H9 (cell line): ENCODE measurements around the gene IFNW1. TPM values are rescaled to one million over a fixed set of nuclear protein-coding genes. Genes with fewer than 3 reads are reported as not detected.

Source experiments
- DNase-seq: peaks from one replicate; pipeline ENCODE4 v3.0.0-alpha.2; 2017
- H2AFZ ChIP-seq: one replicate; pipeline ENCODE4 v1.6.1; 2013; ENCODE audit warnings: mild to moderate bottlenecking, low read length, control low read depth, moderate library complexity
- H2AK5ac ChIP-seq: 2 replicates; pipeline ENCODE4 v1.6.1; 2013; ENCODE audit warnings: low read length, control low read depth, mixed read lengths; ENCODE audit not compliant: insufficient read length
- H2BK120ac ChIP-seq: one replicate; pipeline ENCODE4 v1.6.1; 2013; ENCODE audit warnings: low read depth, mild to moderate bottlenecking, low read length, control low read depth, inconsistent platforms; ENCODE audit not compliant: poor library complexity, severe bottlenecking
- H2BK12ac ChIP-seq: 2 replicates; pipeline ENCODE4 v1.6.1; 2013; ENCODE audit warnings: low read length, control low read depth, mixed read lengths, low read depth; ENCODE audit not compliant: insufficient read length
- H2BK15ac ChIP-seq: 2 replicates; pipeline ENCODE4 v1.6.1; 2013; ENCODE audit warnings: low read depth, low read length, control low read depth
- H2BK20ac ChIP-seq: one replicate; pipeline ENCODE4 v1.6.1; 2013; ENCODE audit warnings: low read depth, mild to moderate bottlenecking, low read length, control low read depth, inconsistent platforms; ENCODE audit not compliant: poor library complexity, severe bottlenecking
- H2BK5ac ChIP-seq: 2 replicates; pipeline ENCODE4 v1.6.1; 2013; ENCODE audit warnings: low read length, control low read depth, mixed read lengths; ENCODE audit not compliant: insufficient read length
- H3K14ac ChIP-seq: 2 replicates; pipeline ENCODE4 v1.6.1; 2013; ENCODE audit warnings: low read length, control low read depth; ENCODE audit not compliant: insufficient read depth
- H3K18ac ChIP-seq: 2 replicates; pipeline ENCODE4 v1.6.1; 2013; ENCODE audit warnings: low read depth, mild to moderate bottlenecking, mixed read lengths, low read length, control low read depth; ENCODE audit not compliant: insufficient read length
- H3K23ac ChIP-seq: 2 replicates; pipeline ENCODE4 v1.6.1; 2013; ENCODE audit warnings: low read length, control low read depth, mixed read lengths, low read depth; ENCODE audit not compliant: insufficient read length
- H3K23me2 ChIP-seq: 2 replicates; pipeline ENCODE4 v1.6.1; 2013; ENCODE audit warnings: low read depth, mild to moderate bottlenecking, mixed read lengths, low read length, control low read depth; ENCODE audit not compliant: insufficient read length, poor library complexity, severe bottlenecking
- H3K27ac ChIP-seq: 2 replicates; pipeline ENCODE4 v1.5.1; 2013; ENCODE audit warnings: low read length, control low read depth, mixed read lengths, low read depth; ENCODE audit not compliant: insufficient read length
- H3K27me3 ChIP-seq: 2 replicates; pipeline ENCODE4 v1.6.1; 2013; ENCODE audit warnings: low read length, control low read depth, inconsistent platforms; ENCODE audit not compliant: insufficient read depth
- H3K4ac ChIP-seq: 2 replicates; pipeline ENCODE4 v1.6.1; 2013; ENCODE audit warnings: low read depth, mild to moderate bottlenecking, control low read depth, inconsistent platforms, low read length, moderate library complexity
- H3K4me1 ChIP-seq: 2 replicates; pipeline ENCODE4 v1.6.1; 2013; ENCODE audit warnings: low read length, control low read depth, inconsistent platforms; ENCODE audit not compliant: insufficient read depth
- H3K4me2 ChIP-seq: 2 replicates; pipeline ENCODE4 v1.6.1; 2013; ENCODE audit warnings: low read length, control low read depth, mixed read lengths; ENCODE audit not compliant: insufficient read length, insufficient read depth
- H3K56ac ChIP-seq: 2 replicates; pipeline ENCODE4 v1.6.1; 2013; ENCODE audit warnings: low read depth, mild to moderate bottlenecking, mixed read lengths, low read length, control low read depth; ENCODE audit not compliant: insufficient read length
- H3K79me1 ChIP-seq: 2 replicates; pipeline ENCODE4 v1.6.1; 2013; ENCODE audit warnings: low read depth, mild to moderate bottlenecking, moderate library complexity, low read length, control low read depth, inconsistent platforms; ENCODE audit not compliant: insufficient read depth, poor library complexity, severe bottlenecking
- H3K79me2 ChIP-seq: 2 replicates; pipeline ENCODE4 v1.6.1; 2013; ENCODE audit warnings: low read length, control low read depth, inconsistent platforms; ENCODE audit not compliant: insufficient read depth
- H3K9ac ChIP-seq: 2 replicates; pipeline ENCODE4 v1.6.1; 2013; ENCODE audit warnings: low read length, control low read depth, mixed read lengths; ENCODE audit not compliant: insufficient read length; ENCODE audit errors: extremely low read depth
- H3K9me3 ChIP-seq: one replicate; pipeline ENCODE4 v1.6.1; 2013; ENCODE audit warnings: low read depth, low read length, inconsistent platforms; ENCODE audit not compliant: control insufficient read depth
- H3T11ph ChIP-seq: one replicate; pipeline ENCODE4 v1.6.1; 2013; ENCODE audit warnings: mild to moderate bottlenecking, low read length, control low read depth, inconsistent platforms
- H4K20me1 ChIP-seq: one replicate; pipeline ENCODE4 v1.6.1; 2013; ENCODE audit not compliant: control insufficient read depth, insufficient read length, insufficient read depth
- H4K5ac ChIP-seq: 2 replicates; pipeline ENCODE4 v1.6.1; 2013; ENCODE audit warnings: low read depth, mild to moderate bottlenecking, mixed read lengths, low read length, control low read depth; ENCODE audit not compliant: insufficient read length
- H4K8ac ChIP-seq: replicated peaks from 2 replicates; pipeline ENCODE4 v1.6.1; 2013; ENCODE audit warnings: low read length, control low read depth, mixed read lengths, low read depth; ENCODE audit not compliant: insufficient read length
- H4K91ac ChIP-seq: 2 replicates; pipeline ENCODE4 v1.6.1; 2013; ENCODE audit warnings: low read depth, mild to moderate bottlenecking, moderate library complexity, mixed read lengths, low read length, control low read depth; ENCODE audit not compliant: insufficient read length
- H3K27ac Mint-ChIP-seq, 3 experiments: 2 replicates in 2 of 3; 3 replicates in 1 of 3; pipeline ENCODE4 v1.8.0; 2020 to 2021; ENCODE audit warnings: mixed read lengths in 3 of 3, mild to moderate bottlenecking in 1 of 3, moderate library complexity in 1 of 3
- H3K27me3 Mint-ChIP-seq: 2 replicates; pipeline ENCODE4 v1.8.0; 2021; ENCODE audit warnings: low read depth, mild to moderate bottlenecking, moderate library complexity, mixed read lengths
- H3K36me3 Mint-ChIP-seq, 3 experiments: 2 replicates in 2 of 3; 3 replicates in 1 of 3; pipeline ENCODE4 v1.8.0; 2020 to 2021; ENCODE audit warnings: low read depth in 3 of 3, mixed read lengths in 3 of 3; ENCODE audit not compliant: insufficient read depth in 1 of 3
- H3K4me1 Mint-ChIP-seq, 2 experiments: 2 replicates each; pipeline ENCODE4 v1.8.0; 2020; ENCODE audit warnings: mixed read lengths in 2 of 2
- H3K4me3 Mint-ChIP-seq, 2 experiments: 2 replicates in 1 of 2; 3 replicates in 1 of 2; pipeline ENCODE4 v1.8.0; 2020 to 2021; ENCODE audit warnings: mild to moderate bottlenecking in 2 of 2, mixed read lengths in 2 of 2, moderate library complexity in 1 of 2
- H3K9me3 Mint-ChIP-seq, 2 experiments: 2 replicates in 1 of 2; 3 replicates in 1 of 2; pipeline ENCODE4 v1.8.0; 2020; ENCODE audit warnings: mild to moderate bottlenecking in 2 of 2, mixed read lengths in 2 of 2, moderate library complexity in 1 of 2
- WGBS: extraction: QIAGEN DNeasy Blood & Tissue Kit; methylation state at CpG from one replicate; pipeline ENCODE4 v1.1.7; 2013; ENCODE audit warnings: missing lambda C conversion rate, low lambda C conversion rate, mixed read lengths; ENCODE audit not compliant: insufficient read length; ENCODE audit errors: extremely low coverage; 5-methylcytosine and 5-hydroxymethylcytosine counted together
- total RNA-seq: library from RNA; stranded (reverse); gene quantifications from 2 replicates; pipeline ENCODE4 v1.2.1, GENCODE V29; 2021
- TF ChIP-seq, protein P1 (sequence below): fragments of 200-600 bp; sonication (generic); conservative IDR thresholded peaks from 3 replicates; pipeline ENCODE4 v1.8.0; 2021; ENCODE audit warnings: antibody characterized with exemption, mild to moderate bottlenecking

IFNW1 gene
- total RNA-seq, 1 experiment from 2014 or later, result not detected

DNA sequence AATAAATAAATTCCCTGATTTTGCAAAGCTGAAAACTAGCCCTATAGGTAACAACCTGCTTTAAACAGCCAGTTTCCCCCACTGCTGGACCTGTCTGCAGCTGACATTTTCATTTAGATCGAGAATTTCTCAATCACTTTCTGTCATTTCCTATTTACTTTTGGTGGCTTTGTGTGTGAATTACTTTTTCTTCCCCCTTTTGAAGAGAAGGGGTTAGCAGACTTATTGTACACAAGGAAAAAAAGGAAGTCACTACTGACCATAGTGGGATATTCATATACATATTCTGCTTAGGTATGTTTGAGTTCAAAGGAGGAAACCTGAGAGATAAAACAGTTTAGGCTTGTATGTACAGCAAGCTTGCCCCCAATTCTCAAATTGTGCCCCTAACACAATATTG, 36.8 kb downstream of the IFNW1 start:
- Histone ChIP-seq H3K4me1 (no peaks in the 10 kb centered on the region; the same call in 1 of the 2 replicates), H3K79me1 (no peaks in the 10 kb centered on the region), H3K23me2 (no peaks in the 10 kb centered on the region), H3K18ac (no peak overlapping the region), H3K79me2 (no peaks in the 10 kb centered on the region), H2BK12ac (no peak overlapping the region), H2BK5ac (no peak overlapping the region), H4K5ac (no peak overlapping the region), H3T11ph (no peak overlapping the region), H3K23ac (no peak overlapping the region), H4K20me1 (no peaks in the 10 kb centered on the region), H4K8ac (no peak overlapping the region), H2BK120ac (no peak overlapping the region), H2AK5ac (no peak overlapping the region), H3K56ac (no peak overlapping the region), H3K9me3 (no peaks in the 10 kb centered on the region), H3K4me2 (no peak overlapping the region), H3K14ac (no peak overlapping the region), H3K9ac (no peak overlapping the region), H3K27ac (no peak overlapping the region), H4K91ac (no peak overlapping the region), H2AFZ (no peak overlapping the region), H2BK15ac (no peak overlapping the region), H3K27me3 (no peaks in the 10 kb centered on the region), H3K4ac (no peak overlapping the region), H2BK20ac (no peak overlapping the region)
- Mint-ChIP-seq H3K36me3 (no peaks in the 10 kb centered on the region), H3K9me3 (no peaks in the 10 kb centered on the region), H3K4me3 (no peak overlapping the region), H3K4me1 (peaks cover 6 to 8% of the 10 kb centered on the region in 2 experiments; a peak in 3 of 4 replicates), H3K27ac (no peak overlapping the region), H3K27me3 (no peaks in the 10 kb centered on the region)
- TF ChIP-seq, protein P1, sequence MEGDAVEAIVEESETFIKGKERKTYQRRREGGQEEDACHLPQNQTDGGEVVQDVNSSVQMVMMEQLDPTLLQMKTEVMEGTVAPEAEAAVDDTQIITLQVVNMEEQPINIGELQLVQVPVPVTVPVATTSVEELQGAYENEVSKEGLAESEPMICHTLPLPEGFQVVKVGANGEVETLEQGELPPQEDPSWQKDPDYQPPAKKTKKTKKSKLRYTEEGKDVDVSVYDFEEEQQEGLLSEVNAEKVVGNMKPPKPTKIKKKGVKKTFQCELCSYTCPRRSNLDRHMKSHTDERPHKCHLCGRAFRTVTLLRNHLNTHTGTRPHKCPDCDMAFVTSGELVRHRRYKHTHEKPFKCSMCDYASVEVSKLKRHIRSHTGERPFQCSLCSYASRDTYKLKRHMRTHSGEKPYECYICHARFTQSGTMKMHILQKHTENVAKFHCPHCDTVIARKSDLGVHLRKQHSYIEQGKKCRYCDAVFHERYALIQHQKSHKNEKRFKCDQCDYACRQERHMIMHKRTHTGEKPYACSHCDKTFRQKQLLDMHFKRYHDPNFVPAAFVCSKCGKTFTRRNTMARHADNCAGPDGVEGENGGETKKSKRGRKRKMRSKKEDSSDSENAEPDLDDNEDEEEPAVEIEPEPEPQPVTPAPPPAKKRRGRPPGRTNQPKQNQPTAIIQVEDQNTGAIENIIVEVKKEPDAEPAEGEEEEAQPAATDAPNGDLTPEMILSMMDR, result no peak
- no CpG with 5 or more reads among the region's 1 CpG for WGBS
- DNase-seq, result no peak
